CD14-positive monocyte (primary cell): ENCODE data around the gene NXNL1. TPM values are rescaled to one million over a fixed set of nuclear protein-coding genes. Genes with fewer than 3 reads are reported as not detected.

Source experiments
- DNase-seq, 3 donors: peaks; one replicate each; pipeline ENCODE4 v3.0.0-alpha.2; 2011 to 2022
- H2AFZ ChIP-seq: 2 replicates; pipeline ENCODE4 v1.6.0; 2012; ENCODE audit warnings: mild to moderate bottlenecking, low read depth, low read length, inconsistent platforms; ENCODE audit not compliant: insufficient read depth, poor library complexity, severe bottlenecking
- H3K27ac ChIP-seq, 2 donors: 1 replicate in 1 of 2; 2 replicates in 1 of 2; pipeline ENCODE4 v1.5.1; 2012 to 2013; ENCODE audit warnings: low read length in 2 of 2, control low read depth in 1 of 2, inconsistent platforms in 1 of 2, low read depth in 1 of 2, mild to moderate bottlenecking in 1 of 2
- H3K27me3 ChIP-seq, 2 donors: one replicate each; pipeline versions ENCODE4 v1.6.0 to v1.6.1; 2011 to 2013; ENCODE audit warnings: low read length in 2 of 2; ENCODE audit not compliant: control insufficient read depth in 2 of 2, insufficient read depth in 2 of 2
- H3K36me3 ChIP-seq, 2 donors: replicated peaks in 1 of 2; 1 replicate in 1 of 2; 2 replicates in 1 of 2; pipeline versions ENCODE4 v1.5.1 to v1.6.1; 2012 to 2013; ENCODE audit warnings: low read length in 2 of 2, control low read depth in 1 of 2, inconsistent platforms in 1 of 2, mild to moderate bottlenecking in 1 of 2; ENCODE audit not compliant: insufficient read depth in 2 of 2, control insufficient read depth in 1 of 2
- H3K4me1 ChIP-seq, 2 donors: 1 replicate in 1 of 2; 2 replicates in 1 of 2; pipeline versions ENCODE4 v1.5.1 to v1.6.1; 2012 to 2013; ENCODE audit warnings: low read length in 2 of 2, control low read depth in 1 of 2, inconsistent platforms in 1 of 2, mild to moderate bottlenecking in 1 of 2, moderate library complexity in 1 of 2; ENCODE audit not compliant: insufficient read depth in 2 of 2, control insufficient read depth in 1 of 2
- H3K4me2 ChIP-seq: replicated peaks from 2 replicates; pipeline ENCODE3; 2012; ENCODE audit warnings: low read length, moderate library complexity, mild to moderate bottlenecking; ENCODE audit not compliant: poor library complexity, severe bottlenecking; ENCODE audit errors: extremely low read depth
- H3K4me3 ChIP-seq, 3 experiments: fragments of 200-600 bp in 1 of 3; sonication (generic) in 1 of 3; replicated peaks in 1 of 3; 1 replicate in 2 of 3; 2 replicates in 1 of 3; pipeline ENCODE4 v1.5.1; 2011 to 2013; ENCODE audit warnings: low read length in 3 of 3, mild to moderate bottlenecking in 3 of 3, control low read depth in 2 of 3, low read depth in 2 of 3, inconsistent platforms in 1 of 3, moderate library complexity in 1 of 3
- H3K79me2 ChIP-seq: 2 replicates; pipeline ENCODE4 v1.6.0; 2012; ENCODE audit warnings: mild to moderate bottlenecking, control low read depth, inconsistent platforms, low read length, moderate library complexity; ENCODE audit not compliant: insufficient read depth
- H3K9ac ChIP-seq: 2 replicates; pipeline ENCODE4 v1.6.0; 2017; ENCODE audit warnings: low read length, mild to moderate bottlenecking; ENCODE audit not compliant: insufficient read depth, poor library complexity, severe bottlenecking
- H3K9me3 ChIP-seq, 2 donors: replicated peaks in 1 of 2; 1 replicate in 1 of 2; 2 replicates in 1 of 2; pipeline versions ENCODE4 v1.5.1 to v1.6.1; 2012 to 2013; ENCODE audit warnings: low read length in 2 of 2, control low read depth in 1 of 2; ENCODE audit not compliant: control insufficient read depth in 1 of 2, insufficient read depth in 1 of 2
- H4K20me1 ChIP-seq: 2 replicates; pipeline ENCODE4 v1.6.0; 2012; ENCODE audit warnings: mild to moderate bottlenecking, low read length, control low read depth, moderate library complexity; ENCODE audit not compliant: insufficient read depth
- H3K27ac Mint-ChIP-seq, 7 donors: one replicate each; pipeline ENCODE4 v1.8.0; 2020; ENCODE audit warnings: mild to moderate bottlenecking in 7 of 7, mixed read lengths in 7 of 7, moderate library complexity in 6 of 7, inconsistent platforms in 2 of 7
- H3K27me3 Mint-ChIP-seq, 3 donors: one replicate each; pipeline ENCODE4 v1.8.0; 2021 to 2022; ENCODE audit warnings: low read depth in 3 of 3, mild to moderate bottlenecking in 3 of 3, mixed read lengths in 3 of 3, moderate library complexity in 3 of 3, inconsistent platforms in 1 of 3
- H3K36me3 Mint-ChIP-seq, 2 donors: one replicate each; pipeline ENCODE4 v1.8.0; 2020; ENCODE audit warnings: mixed read lengths in 2 of 2, inconsistent platforms in 1 of 2, mild to moderate bottlenecking in 1 of 2
- H3K4me1 Mint-ChIP-seq: one replicate; pipeline ENCODE4 v1.8.0; 2020; ENCODE audit warnings: mild to moderate bottlenecking, mixed read lengths
- H3K4me3 Mint-ChIP-seq, 2 donors: one replicate each; pipeline ENCODE4 v1.8.0; 2020; ENCODE audit warnings: mild to moderate bottlenecking in 2 of 2, mixed read lengths in 2 of 2, moderate library complexity in 1 of 2
- H3K9me3 Mint-ChIP-seq, 7 donors: one replicate each; pipeline ENCODE4 v1.8.0; 2020 to 2022; ENCODE audit warnings: mixed read lengths in 7 of 7, mild to moderate bottlenecking in 6 of 7, moderate library complexity in 6 of 7, inconsistent platforms in 2 of 7
- CTCF ChIP-seq: fragments of 200-600 bp; IDR thresholded peaks from one replicate; pipeline ENCODE4 v1.8.0; 2022; ENCODE audit warnings: antibody characterized with exemption, mild to moderate bottlenecking
- WGBS: methylation state at CpG from one replicate; pipeline ENCODE4 v1.1.5; 2013; ENCODE audit warnings: missing lambda C conversion rate; ENCODE audit not compliant: insufficient coverage; 5-methylcytosine and 5-hydroxymethylcytosine counted together
- intact Hi-C, 2 donors: fragments of 100-400 bp; cut with micrococcal nuclease; formaldehyde crosslinking; loops; one replicate each; pipeline versions ENCODE4 v1.15.0 to v1.15.1; 2023
- polyA plus RNA-seq, 3 donors: library from polyadenylated mRNA; depleted of rRNA in 1 of 3; unstranded in 2 of 3; stranded (reverse) in 1 of 3; fragments of 300-500 nt in 2 of 3; fragments of >200 nt in 1 of 3; fragmentation: Illumina TruSeq in 2 of 3; gene quantifications; 1 replicate in 2 of 3; 2 replicates in 1 of 3; pipeline ENCODE4 v1.2.3, GENCODE V29; 2012 to 2021

Gene NXNL1
- polyA plus RNA-seq, 3 donors = not detected

- H3K79me2 ChIP-seq = peaks cover 19% of the 10 kb centered on the region
- H3K27me3 ChIP-seq = no peaks in the 10 kb centered on the region
- H3K36me3 ChIP-seq = peaks cover 2 to 10% of the 10 kb centered on the region in 2 donors
- peaks cover 49% of the 10 kb centered on the region for H4K20me1 ChIP-seq
- H3K4me3 ChIP-seq = peak overlapping the region; percentile 2 to 72 (median 21)
- no peak overlapping the region for H3K27ac ChIP-seq
- H3K9me3 Mint-ChIP-seq = peaks cover 0 to 2% (median 0%) of the 10 kb centered on the region in 7 donors
- peaks cover 22 to 58% of the 10 kb centered on the region in 2 donors for H3K36me3 Mint-ChIP-seq
- peak overlapping the region in 3 of 7 donors; percentile 27 to 81 (median 51) for H3K27ac Mint-ChIP-seq
- peak in 2 of 3 donors; percentile 64 to 71 for DNase-seq
- H2AFZ ChIP-seq = peak overlapping the region; percentile 0
- H3K4me1 Mint-ChIP-seq = peaks cover 28% of the 10 kb centered on the region
- no peak for TF ChIP-seq CTCF
- peak overlapping the region; percentile 71 to 82 for H3K4me3 Mint-ChIP-seq
- H3K27me3 Mint-ChIP-seq = peaks cover 0 to 7% (median 0%) of the 10 kb centered on the region in 3 donors
- intact Hi-C loops = no loop called here
- WGBS = 2% methylated on average over 15 of the region's 31 CpGs
- H3K9ac ChIP-seq = no peak overlapping the region
- H3K9me3 ChIP-seq = no peaks in the 10 kb centered on the region
- H3K4me1 ChIP-seq = peaks cover 17 to 20% of the 10 kb centered on the region in 2 donors
- peak overlapping the region; percentile 78 for H3K4me2 ChIP-seq
Observed at GRCh38 chr19:17488593-17489391, 28.1 kb upstream of the NXNL1 start.

- intact Hi-C loops = no loop called here
- peaks cover 0 to 2% (median 0%) of the 10 kb centered on the region in 7 donors for H3K9me3 Mint-ChIP-seq
- no peak overlapping the region for H3K27ac ChIP-seq
- no peaks in the 10 kb centered on the region for H3K27me3 ChIP-seq
- H3K4me1 Mint-ChIP-seq = peaks cover 33% of the 10 kb centered on the region
- no peak overlapping the region for H3K4me3 Mint-ChIP-seq
- peaks cover 2 to 12% of the 10 kb centered on the region in 2 donors for H3K36me3 ChIP-seq
- H2AFZ ChIP-seq = no peak overlapping the region
- H4K20me1 ChIP-seq = peaks cover 62% of the 10 kb centered on the region
- no peak for TF ChIP-seq CTCF
- peaks cover 0 to 7% (median 0%) of the 10 kb centered on the region in 3 donors for H3K27me3 Mint-ChIP-seq
- H3K4me2 ChIP-seq = no peak overlapping the region
- H3K79me2 ChIP-seq = peaks cover 31% of the 10 kb centered on the region
- WGBS = 84% methylated on average over 15 of the region's 18 CpGs
- peaks cover 31 to 61% of the 10 kb centered on the region in 2 donors for H3K36me3 Mint-ChIP-seq
- H3K9ac ChIP-seq = no peak overlapping the region
- H3K27ac Mint-ChIP-seq = peak overlapping the region in 2 of 7 donors; percentile 15 to 40
- H3K4me1 ChIP-seq = peaks cover 17 to 22% of the 10 kb centered on the region in 2 donors
- H3K4me3 ChIP-seq = no peak overlapping the region
- H3K9me3 ChIP-seq = no peaks in the 10 kb centered on the region
- no peak for DNase-seq
Observed at GRCh38 chr19:17487284-17488121, 26.8 kb upstream of the NXNL1 start.
